ENCODE measurements around the gene DPH1.
A peak's percentile ranks its signal among the peaks of the same experiment; 100 is the strongest.

DPH1 gene

GRCh38 chr17:2050300-2051060 lies 20.5 kb downstream of the DPH1 start:
- DNase-seq (ENCODE audit: low spot score): peak; percentile 52

GRCh38 chr17:2051061-2051932 lies 21.3 kb downstream of the DPH1 start:
- DNase-seq (ENCODE audit: low spot score): no peak

GRCh38 chr17:2051933-2052559 lies 22.1 kb downstream of the DPH1 start:
- DNase-seq (ENCODE audit: low spot score): no peak

- peak; percentile 68 for DNase-seq (ENCODE audit: low spot score)
These were observed 23.7 kb downstream of the DPH1 start for GRCh38 chr17:2053380-2054261.

- no peak for DNase-seq (ENCODE audit: low spot score)
These were observed 24.2 kb downstream of the DPH1 start for GRCh38 chr17:2054262-2054511.

- DNase-seq (ENCODE audit: low spot score): peak; percentile 68
These were observed 24.7 kb downstream of the DPH1 start, which contains the start of gene HIC1 for GRCh38 chr17:2054512-2055291. Gene HIC1, plus strand, starts transcription at chr17:2055103. Its CDS starts 1,588 bp downstream, at chr17:2056691.

GRCh38 chr17:2055292-2056205 lies 25.6 kb downstream of the DPH1 start:
- peak; percentile 29 for DNase-seq (ENCODE audit: low spot score)

- peak; percentile 48 for DNase-seq (ENCODE audit: low spot score)
These were observed 26.5 kb downstream of the DPH1 start for GRCh38 chr17:2056206-2057174.

- DNase-seq (ENCODE audit: low spot score): no peak
These were observed 27.3 kb downstream of the DPH1 start for GRCh38 chr17:2057175-2057759.

- no peak for DNase-seq (ENCODE audit: low spot score)
These were observed 28.0 kb downstream of the DPH1 start for GRCh38 chr17:2057760-2058585.

GRCh38 chr17:2058586-2059546 lies 28.9 kb downstream of the DPH1 start:
- peak; percentile 40 for DNase-seq (ENCODE audit: low spot score)

- DNase-seq (ENCODE audit: low spot score): no peak
These were observed 29.8 kb downstream of the DPH1 start for GRCh38 chr17:2059547-2060384.

- DNase-seq (ENCODE audit: low spot score): no peak
These were observed 30.4 kb downstream of the DPH1 start for GRCh38 chr17:2060385-2060658.

GRCh38 chr17:2060681-2061440 lies 30.9 kb downstream of the DPH1 start:
- DNase-seq (ENCODE audit: low spot score): no peak

- no peak for DNase-seq (ENCODE audit: low spot score)
These were observed 31.5 kb downstream of the DPH1 start for GRCh38 chr17:2061441-2061958.
